ENCODE data around the gene TXNDC12.

DNA sequence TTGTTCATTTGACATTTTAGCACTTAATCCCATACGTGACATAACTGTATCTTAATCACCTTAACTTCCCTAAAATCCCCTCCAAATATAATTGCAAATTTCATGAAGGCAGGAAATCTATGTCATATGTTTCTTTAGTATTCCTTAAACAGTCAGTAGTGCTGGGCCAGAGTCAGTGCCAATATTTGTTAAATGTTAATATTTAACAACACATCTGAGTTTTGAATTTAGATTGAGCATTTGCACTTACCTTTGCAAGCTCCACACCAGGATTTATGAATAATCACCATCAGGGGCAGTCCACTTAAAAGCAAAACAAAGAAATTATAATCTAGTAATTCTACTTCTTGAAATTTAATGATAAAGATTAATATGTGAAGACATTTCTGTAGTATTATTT lies 26.7 kb downstream of the TXNDC12 start:
- TF ChIP-seq, protein P1, sequence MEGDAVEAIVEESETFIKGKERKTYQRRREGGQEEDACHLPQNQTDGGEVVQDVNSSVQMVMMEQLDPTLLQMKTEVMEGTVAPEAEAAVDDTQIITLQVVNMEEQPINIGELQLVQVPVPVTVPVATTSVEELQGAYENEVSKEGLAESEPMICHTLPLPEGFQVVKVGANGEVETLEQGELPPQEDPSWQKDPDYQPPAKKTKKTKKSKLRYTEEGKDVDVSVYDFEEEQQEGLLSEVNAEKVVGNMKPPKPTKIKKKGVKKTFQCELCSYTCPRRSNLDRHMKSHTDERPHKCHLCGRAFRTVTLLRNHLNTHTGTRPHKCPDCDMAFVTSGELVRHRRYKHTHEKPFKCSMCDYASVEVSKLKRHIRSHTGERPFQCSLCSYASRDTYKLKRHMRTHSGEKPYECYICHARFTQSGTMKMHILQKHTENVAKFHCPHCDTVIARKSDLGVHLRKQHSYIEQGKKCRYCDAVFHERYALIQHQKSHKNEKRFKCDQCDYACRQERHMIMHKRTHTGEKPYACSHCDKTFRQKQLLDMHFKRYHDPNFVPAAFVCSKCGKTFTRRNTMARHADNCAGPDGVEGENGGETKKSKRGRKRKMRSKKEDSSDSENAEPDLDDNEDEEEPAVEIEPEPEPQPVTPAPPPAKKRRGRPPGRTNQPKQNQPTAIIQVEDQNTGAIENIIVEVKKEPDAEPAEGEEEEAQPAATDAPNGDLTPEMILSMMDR (IDR thresholded peaks at IDR 0.05): no peak
- no peak for TF ChIP-seq EZH2 (IDR thresholded peaks at IDR 0.05; ENCODE audit: borderline replicate concordance, insufficient read depth, low read depth, low read length, poor library complexity, severe bottlenecking)

Measured in B cell (primary cell).